Liver (tissue), 9 donors: Measurements from ENCODE around the gene USH2A. TPM values are rescaled to one million over a fixed set of nuclear protein-coding genes. Genes with fewer than 3 reads are reported as not detected.

Experiments
- DNase-seq: peaks from one replicate; pipeline ENCODE4 v3.0.0-alpha.2; 2017; ENCODE audit warnings: low spot score
- H3K27ac ChIP-seq, 2 donors: one replicate each; pipeline ENCODE4 v1.7.0; 2013; ENCODE audit warnings: inconsistent platforms in 2 of 2, low read length in 2 of 2, control low read depth in 1 of 2, low read depth in 1 of 2, mild to moderate bottlenecking in 1 of 2
- H3K27me3 ChIP-seq, 4 donors: one replicate each; pipeline versions ENCODE4 v1.6.1 to v1.7.0; 2013; ENCODE audit warnings: low read length in 3 of 4, inconsistent platforms in 1 of 4, mild to moderate bottlenecking in 1 of 4, moderate library complexity in 1 of 4; ENCODE audit not compliant: control insufficient read depth in 4 of 4, insufficient read depth in 4 of 4
- H3K36me3 ChIP-seq, 4 donors: one replicate each; pipeline versions ENCODE4 v1.6.1 to v1.7.0; 2013; ENCODE audit warnings: low read length in 3 of 4, mild to moderate bottlenecking in 3 of 4, low read depth in 1 of 4, moderate library complexity in 1 of 4; ENCODE audit not compliant: control insufficient read depth in 4 of 4, insufficient read depth in 3 of 4
- H3K4me1 ChIP-seq, 4 donors: one replicate each; pipeline versions ENCODE4 v1.6.1 to v1.7.0; 2013; ENCODE audit warnings: low read length in 3 of 4, mild to moderate bottlenecking in 3 of 4, moderate library complexity in 1 of 4; ENCODE audit not compliant: control insufficient read depth in 4 of 4, insufficient read depth in 4 of 4
- H3K4me3 ChIP-seq, 3 donors: one replicate each; pipeline versions ENCODE4 v1.6.1 to v1.7.0; 2013; ENCODE audit warnings: low read length in 3 of 3, control low read depth in 1 of 3, low read depth in 1 of 3, mild to moderate bottlenecking in 1 of 3
- H3K9ac ChIP-seq, 2 donors: one replicate each; pipeline ENCODE4 v1.7.0; 2013; ENCODE audit warnings: low read length in 2 of 2, mild to moderate bottlenecking in 2 of 2, moderate library complexity in 2 of 2, control low read depth in 1 of 2, low read depth in 1 of 2
- H3K9me3 ChIP-seq, 4 donors: one replicate each; pipeline versions ENCODE4 v1.6.1 to v1.7.0; 2013; ENCODE audit warnings: low read length in 3 of 4; ENCODE audit not compliant: control insufficient read depth in 4 of 4
- ATF3 ChIP-seq: IDR thresholded peaks from 2 replicates; pipeline ENCODE4 v1.6.1; 2016; ENCODE audit warnings: antibody characterized with exemption
- CTCF ChIP-seq: fragments of 150-350 bp; IDR thresholded peaks from 2 replicates; pipeline ENCODE4 v1.5.1; 2017; ENCODE audit warnings: improper control_type of control experiment, low read depth, low read length; ENCODE audit not compliant: missing input control
- EGR1 ChIP-seq, 2 donors: IDR thresholded peaks; 2 replicates each; pipeline ENCODE4 v1.6.1; 2016 to 2018; ENCODE audit warnings: antibody characterized with exemption in 2 of 2, low read depth in 2 of 2
- FOXA1 ChIP-seq: IDR thresholded peaks from 2 replicates; pipeline ENCODE4 v1.6.1; 2016; ENCODE audit warnings: antibody characterized with exemption
- FOXA2 ChIP-seq: IDR thresholded peaks from 2 replicates; pipeline ENCODE4 v1.6.1; 2016; ENCODE audit warnings: antibody characterized with exemption
- GABPA ChIP-seq, 2 donors: IDR thresholded peaks in 1 of 2; conservative IDR thresholded peaks in 1 of 2; 2 replicates each; pipeline ENCODE4 v1.6.1; 2016; ENCODE audit warnings: antibody characterized with exemption in 2 of 2, mild to moderate bottlenecking in 1 of 2, moderate library complexity in 1 of 2
- HNF4G ChIP-seq: IDR thresholded peaks from 2 replicates; pipeline ENCODE4 v1.6.1; 2016; ENCODE audit warnings: antibody characterized with exemption
- JUND ChIP-seq, 2 donors: IDR thresholded peaks; 2 replicates each; pipeline ENCODE4 v1.6.1; 2016; ENCODE audit warnings: antibody characterized with exemption in 2 of 2
- MAX ChIP-seq: IDR thresholded peaks from 2 replicates; pipeline ENCODE4 v1.6.1; 2016; ENCODE audit warnings: antibody characterized with exemption
- NR2F2 ChIP-seq: IDR thresholded peaks from 2 replicates; pipeline ENCODE4 v1.6.1; 2016; ENCODE audit warnings: antibody characterized with exemption
- RAD21 ChIP-seq, 2 donors: IDR thresholded peaks; 2 replicates each; pipeline ENCODE4 v1.6.1; 2016; ENCODE audit warnings: antibody characterized with exemption in 2 of 2, mild to moderate bottlenecking in 2 of 2
- REST ChIP-seq: IDR thresholded peaks from 2 replicates; pipeline ENCODE4 v1.6.1; 2016; ENCODE audit warnings: antibody characterized with exemption, mild to moderate bottlenecking
- RXRA ChIP-seq, 2 donors: IDR thresholded peaks; 2 replicates each; pipeline ENCODE4 v1.6.1; 2017 to 2018; ENCODE audit warnings: antibody characterized with exemption in 2 of 2, mild to moderate bottlenecking in 1 of 2
- TAF1 ChIP-seq: conservative IDR thresholded peaks from 2 replicates; pipeline ENCODE4 v1.6.1; 2016; ENCODE audit warnings: antibody characterized with exemption, mild to moderate bottlenecking
- YY1 ChIP-seq: IDR thresholded peaks from 2 replicates; pipeline ENCODE4 v1.6.1; 2016; ENCODE audit warnings: antibody characterized with exemption, mild to moderate bottlenecking
- ZBTB33 ChIP-seq: IDR thresholded peaks from 2 replicates; pipeline ENCODE4 v1.6.1; 2016; ENCODE audit warnings: antibody characterized with exemption
- WGBS: extraction: QIAGEN DNeasy Blood & Tissue Kit; methylation state at CpG from one replicate; pipeline ENCODE4 v1.1.7; 2013; 5-methylcytosine and 5-hydroxymethylcytosine counted together
- polyA plus RNA-seq, 2 donors: library from polyadenylated mRNA; stranded (reverse) in 1 of 2; unstranded in 1 of 2; fragments of 200-250 nt in 1 of 2; fragments of >200 nt in 1 of 2; fragmentation: Nextera tagmentation in 1 of 2; extraction: Ambion mirVana in 1 of 2; gene quantifications; one replicate each; pipeline versions ENCODE4 v1.2.1 to v1.2.3, GENCODE V29; 2013 to 2015
- total RNA-seq, 2 donors: library from RNA; depleted of rRNA; stranded (reverse); fragments of >200 nt; gene quantifications; one replicate each; pipeline ENCODE4 v1.2.3, GENCODE V29; 2014
- donor health status: healthy.
- donor health status: healthy.
- donor health status: healthy.
- donor health status: healthy.
- donor health status: healthy.

The USH2A gene
- total and polyA plus RNA-seq, 4 donors: 0.14 to 1.0 (median 0.31) TPM

GRCh38 chr1:215677112-215677511 is 746.1 kb downstream of the USH2A start:
- Histone ChIP-seq H3K9me3 (no peaks in the 10 kb centered on the region), H3K9ac (no peak overlapping the region), H3K4me1 (peaks cover 0 to 10% (median 2%) of the 10 kb centered on the region in 4 donors), H3K4me3 (peak overlapping the region in 2 of 3 donors; percentile 9 to 11), H3K36me3 (no peaks in the 10 kb centered on the region), H3K27me3 (no peaks in the 10 kb centered on the region), H3K27ac (no peak overlapping the region)
- no peak for DNase-seq
- TF ChIP-seq GABPA (IDR thresholded peaks at IDR 0.05 in 1 of 2, conservative IDR thresholded peaks at IDR 0.05 in 1 of 2): no peak
- peak; percentile 30 for TF ChIP-seq CTCF
- no peak for TF ChIP-seq MAX
- peak; percentile 61 to 73 for TF ChIP-seq RAD21 (IDR thresholded peaks at IDR 0.05)
- no peak for TF ChIP-seq JUND (IDR thresholded peaks at IDR 0.05)
- WGBS: 47% methylated on average over 4 of the region's 4 CpGs

- Histone ChIP-seq H3K9ac (no peak overlapping the region), H3K9me3 (no peaks in the 10 kb centered on the region), H3K27me3 (no peaks in the 10 kb centered on the region), H3K27ac (no peak overlapping the region), H3K36me3 (no peaks in the 10 kb centered on the region), H3K4me1 (peaks cover 0 to 8% (median 0%) of the 10 kb centered on the region in 4 donors), H3K4me3 (no peak overlapping the region)
- WGBS: 90% methylated on average over 4 of the region's 4 CpGs
- no peak for DNase-seq
- no peak for TF ChIP-seq JUND (IDR thresholded peaks at IDR 0.05)
- no peak for TF ChIP-seq FOXA2
- no peak for TF ChIP-seq REST
- TF ChIP-seq HNF4G: no peak
- no peak for TF ChIP-seq ATF3
- TF ChIP-seq MAX: no peak
- TF ChIP-seq RXRA (IDR thresholded peaks at IDR 0.05): no peak
- no peak for TF ChIP-seq RAD21 (IDR thresholded peaks at IDR 0.05)
- no peak for TF ChIP-seq YY1
- no peak for TF ChIP-seq GABPA (IDR thresholded peaks at IDR 0.05 in 1 of 2, conservative IDR thresholded peaks at IDR 0.05 in 1 of 2)
- no peak for TF ChIP-seq NR2F2
- TF ChIP-seq FOXA1: no peak
- no peak for TF ChIP-seq ZBTB33
- TF ChIP-seq EGR1 (IDR thresholded peaks at IDR 0.05; ENCODE audit: low read depth in 2 of 2): no peak
- TF ChIP-seq TAF1: no peak
These were observed 749.3 kb downstream of the USH2A start for GRCh38 chr1:215673943-215674342.
